SU-DHL-6 (cell line): ENCODE results near the gene PXDN.

Experiments used
- H2AFZ ChIP-seq: fragments of 200-600 bp; sonication (generic); 2 replicates; pipeline ENCODE4 v1.6.1; 2014; ENCODE audit warnings: low read depth, mild to moderate bottlenecking, moderate library complexity, mixed read lengths, antibody characterized with exemption, low read length; ENCODE audit not compliant: severe bottlenecking
- H3F3A ChIP-seq: fragments of 200-600 bp; shearing (Covaris generic); 2 replicates; pipeline ENCODE4 v1.6.0; 2016; ENCODE audit warnings: antibody characterized with exemption, mild to moderate bottlenecking; ENCODE audit not compliant: insufficient read depth
- H3K27ac ChIP-seq: fragments of 200-600 bp; sonication (generic); 2 replicates; pipeline ENCODE4 v1.5.1; 2016; ENCODE audit warnings: low read depth, mild to moderate bottlenecking, low read length, moderate library complexity, mixed read lengths
- H3K27me3 ChIP-seq: fragments of 200-600 bp; sonication (generic), shearing (Covaris generic); 2 replicates; pipeline ENCODE4 v1.6.0; 2014; ENCODE audit warnings: mild to moderate bottlenecking, low read length
- H3K36me3 ChIP-seq: fragments of 200-600 bp; sonication (generic); 2 replicates; pipeline ENCODE4 v1.6.1; 2014; ENCODE audit warnings: mild to moderate bottlenecking, low read length, mixed read lengths
- H3K4me2 ChIP-seq: fragments of 300-600, 200-600 bp; shearing (Covaris generic), sonication (generic); 2 replicates; pipeline ENCODE4 v1.6.0; 2014; ENCODE audit warnings: low read length, low read depth, mild to moderate bottlenecking; ENCODE audit not compliant: poor library complexity, severe bottlenecking
- H3K4me3 ChIP-seq: fragments of 200-600 bp; sonication (generic); 2 replicates; pipeline ENCODE4 v1.5.1; 2014; ENCODE audit warnings: antibody characterized with exemption, low read length, mild to moderate bottlenecking, mixed read lengths; ENCODE audit not compliant: insufficient read depth, poor library complexity, severe bottlenecking
- H3K79me2 ChIP-seq: fragments of 200-600 bp; sonication (generic); 2 replicates; pipeline ENCODE4 v1.6.1; 2014; ENCODE audit warnings: mild to moderate bottlenecking, low read length, moderate library complexity; ENCODE audit not compliant: insufficient read depth
- H3K9ac ChIP-seq: fragments of 200-600 bp; sonication (generic); 2 replicates; pipeline ENCODE4 v1.7.0; 2014; ENCODE audit warnings: mild to moderate bottlenecking, low read length
- H3K9me2 ChIP-seq: fragments of 200-600 bp; sonication (generic); replicated peaks from 2 replicates; pipeline ENCODE4 v1.6.1; 2014; ENCODE audit warnings: low read length; ENCODE audit not compliant: insufficient read depth
- H3K9me3 ChIP-seq: fragments of 200-600 bp; sonication (generic); 2 replicates; pipeline ENCODE4 v1.6.1; 2014; ENCODE audit warnings: low read length, mixed read lengths; ENCODE audit not compliant: insufficient read depth
- H4K20me1 ChIP-seq: fragments of 200-600 bp; sonication (generic); 2 replicates; pipeline ENCODE4 v1.6.1; 2014; ENCODE audit warnings: low read depth, mild to moderate bottlenecking, antibody characterized with exemption, low read length, moderate library complexity, mixed read lengths
- EZH2phosphoT487 ChIP-seq: fragments of 200-600 bp; sonication (generic), shearing (Covaris generic); conservative IDR thresholded peaks from 2 replicates; pipeline ENCODE4 v1.6.1; 2018; ENCODE audit warnings: mild to moderate bottlenecking, antibody characterized with exemption, low read length, moderate library complexity, mixed read lengths
- TF ChIP-seq, protein P1 (sequence below): fragments of 200-600 bp; sonication (generic); IDR thresholded peaks from one replicate; pipeline ENCODE4 v1.5.1; 2017; ENCODE audit warnings: antibody characterized with exemption, mild to moderate bottlenecking, low read length, moderate library complexity; ENCODE audit not compliant: insufficient read depth, poor library complexity, severe bottlenecking

The PXDN gene

DNA sequence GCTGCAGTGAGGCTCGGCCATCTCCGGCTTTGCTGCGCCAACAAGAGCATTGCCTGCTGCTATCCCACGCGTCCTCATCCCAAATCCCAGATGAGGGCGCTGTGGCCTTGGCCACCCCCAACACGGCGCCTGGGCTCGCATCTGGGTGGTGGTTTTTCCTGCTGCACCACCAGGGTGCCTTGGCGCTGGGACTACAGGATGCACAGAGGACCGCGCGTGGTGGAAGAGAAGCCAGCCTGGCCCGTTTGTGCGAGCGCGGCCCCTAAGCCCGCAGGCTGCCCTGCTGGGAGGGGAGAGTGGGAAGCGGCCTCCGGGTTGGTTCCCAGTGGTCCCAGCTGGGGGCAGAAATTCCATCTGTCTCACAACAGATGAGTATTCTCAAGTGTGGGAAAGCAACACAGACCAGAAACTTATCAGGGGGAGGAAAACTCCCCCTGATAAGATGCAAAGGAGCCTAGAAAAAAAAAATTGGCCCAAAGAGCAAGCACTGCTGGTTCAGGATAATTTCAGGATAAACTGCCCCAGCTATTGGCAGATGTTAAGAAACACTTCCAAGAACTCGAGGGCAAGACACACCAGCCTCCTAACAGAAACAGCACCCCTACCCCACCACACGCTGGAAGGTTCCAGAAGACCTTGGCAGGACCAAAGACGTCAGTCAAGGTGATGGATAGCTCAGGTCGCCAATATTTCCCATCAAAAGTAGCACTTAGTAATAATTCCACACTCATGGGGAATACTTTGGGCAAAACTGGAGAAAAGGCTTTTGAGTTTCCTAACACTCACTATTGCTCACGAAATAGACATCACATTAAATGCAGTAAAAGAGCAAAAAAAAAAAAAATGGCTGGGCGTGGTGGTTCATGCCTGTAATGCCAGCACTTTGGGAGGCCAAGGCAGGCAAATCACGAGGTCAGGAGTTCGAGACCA lies 152.1 kb downstream of the PXDN start:
- H3K4me2 ChIP-seq = no peak overlapping the region
- no peak overlapping the region for H3K27ac ChIP-seq
- no peaks in the 10 kb centered on the region for H3F3A ChIP-seq
- H3K79me2 ChIP-seq = no peaks in the 10 kb centered on the region
- no peak overlapping the region for H3K9ac ChIP-seq
- H3K4me3 ChIP-seq = no peak overlapping the region
- H4K20me1 ChIP-seq = no peaks in the 10 kb centered on the region
- H2AFZ ChIP-seq = no peak overlapping the region
- no peaks in the 10 kb centered on the region for H3K9me2 ChIP-seq
- TF ChIP-seq, protein P1, sequence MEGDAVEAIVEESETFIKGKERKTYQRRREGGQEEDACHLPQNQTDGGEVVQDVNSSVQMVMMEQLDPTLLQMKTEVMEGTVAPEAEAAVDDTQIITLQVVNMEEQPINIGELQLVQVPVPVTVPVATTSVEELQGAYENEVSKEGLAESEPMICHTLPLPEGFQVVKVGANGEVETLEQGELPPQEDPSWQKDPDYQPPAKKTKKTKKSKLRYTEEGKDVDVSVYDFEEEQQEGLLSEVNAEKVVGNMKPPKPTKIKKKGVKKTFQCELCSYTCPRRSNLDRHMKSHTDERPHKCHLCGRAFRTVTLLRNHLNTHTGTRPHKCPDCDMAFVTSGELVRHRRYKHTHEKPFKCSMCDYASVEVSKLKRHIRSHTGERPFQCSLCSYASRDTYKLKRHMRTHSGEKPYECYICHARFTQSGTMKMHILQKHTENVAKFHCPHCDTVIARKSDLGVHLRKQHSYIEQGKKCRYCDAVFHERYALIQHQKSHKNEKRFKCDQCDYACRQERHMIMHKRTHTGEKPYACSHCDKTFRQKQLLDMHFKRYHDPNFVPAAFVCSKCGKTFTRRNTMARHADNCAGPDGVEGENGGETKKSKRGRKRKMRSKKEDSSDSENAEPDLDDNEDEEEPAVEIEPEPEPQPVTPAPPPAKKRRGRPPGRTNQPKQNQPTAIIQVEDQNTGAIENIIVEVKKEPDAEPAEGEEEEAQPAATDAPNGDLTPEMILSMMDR = no peak
- TF ChIP-seq EZH2phosphoT487 = no peak
- H3K36me3 ChIP-seq = no peaks in the 10 kb centered on the region
- no peaks in the 10 kb centered on the region for H3K27me3 ChIP-seq
- peaks cover 4% of the 10 kb centered on the region; the same call in 1 of the 2 replicates for H3K9me3 ChIP-seq

DNA sequence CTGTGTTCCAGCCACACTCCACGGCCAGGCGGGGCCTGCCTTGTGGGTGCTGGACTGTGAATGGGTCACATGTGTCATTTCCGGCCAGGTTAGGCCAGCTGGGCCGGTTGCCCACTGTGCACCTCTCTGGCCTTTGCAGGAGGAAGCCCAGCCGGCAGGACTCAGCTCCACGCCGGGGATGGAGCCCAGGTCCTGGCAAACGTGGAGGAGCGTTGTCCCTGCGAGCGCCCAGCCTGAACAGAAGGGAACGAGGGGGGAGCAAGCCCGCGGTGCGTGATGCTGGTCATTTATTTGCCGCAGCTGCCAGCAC lies 152.9 kb downstream of the PXDN start:
- no peaks in the 10 kb centered on the region for H4K20me1 ChIP-seq
- H2AFZ ChIP-seq = no peak overlapping the region
- no peaks in the 10 kb centered on the region for H3K9me2 ChIP-seq
- TF ChIP-seq EZH2phosphoT487 = no peak
- TF ChIP-seq, protein P1 = no peak
- H3K9me3 ChIP-seq = peaks cover 1% of the 10 kb centered on the region; the same call in 1 of the 2 replicates
- H3K27me3 ChIP-seq = no peaks in the 10 kb centered on the region
- no peaks in the 10 kb centered on the region for H3F3A ChIP-seq
- H3K36me3 ChIP-seq = no peaks in the 10 kb centered on the region
- H3K9ac ChIP-seq = no peak overlapping the region
- no peak overlapping the region for H3K4me3 ChIP-seq
- no peak overlapping the region for H3K4me2 ChIP-seq
- H3K79me2 ChIP-seq = no peaks in the 10 kb centered on the region
- H3K27ac ChIP-seq = no peak overlapping the region

DNA sequence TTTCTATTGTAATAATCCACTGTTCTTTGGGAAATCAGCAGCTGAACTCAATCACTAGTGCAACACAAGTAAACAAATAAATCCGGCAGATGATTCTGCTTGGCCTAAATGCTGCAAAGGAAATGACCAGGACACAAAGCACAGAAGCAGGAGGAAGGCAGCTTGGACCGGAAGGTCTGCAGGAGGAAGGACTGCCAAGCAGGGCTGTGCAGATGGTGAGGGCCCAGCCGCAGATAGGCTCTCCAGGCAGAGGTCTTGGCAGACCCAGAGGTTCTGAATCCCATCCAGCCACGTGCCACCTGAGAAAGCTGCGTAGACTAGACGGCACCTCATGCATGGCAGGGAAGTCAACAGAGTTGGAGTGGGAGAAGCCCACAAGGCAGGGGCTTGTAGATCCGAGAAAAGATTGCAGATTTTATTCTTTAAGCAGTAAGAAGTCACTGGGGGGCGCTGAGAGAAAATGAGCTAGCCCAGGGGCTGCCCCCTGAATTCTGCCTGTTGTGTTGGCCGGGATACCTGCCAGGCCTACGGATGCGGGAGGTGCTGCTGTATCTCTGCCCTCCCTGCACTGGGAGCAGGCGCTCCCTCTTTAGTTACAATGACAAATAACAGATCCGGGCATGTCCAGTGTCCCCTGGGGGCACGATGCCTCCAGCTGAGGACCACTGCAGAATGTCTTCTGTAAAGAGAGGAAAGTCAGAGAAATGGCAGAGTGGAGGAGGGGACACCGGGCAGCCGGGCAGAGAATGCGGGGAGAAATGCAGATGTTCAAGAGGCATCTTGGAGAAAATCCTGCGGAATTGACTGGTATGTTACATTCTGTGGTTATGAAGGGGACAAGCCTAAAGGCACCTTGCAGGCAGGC lies 153.5 kb downstream of the PXDN start:
- no peaks in the 10 kb centered on the region for H3K36me3 ChIP-seq
- no peaks in the 10 kb centered on the region for H3K9me3 ChIP-seq
- H3K9me2 ChIP-seq = no peaks in the 10 kb centered on the region
- TF ChIP-seq EZH2phosphoT487 = no peak
- TF ChIP-seq, protein P1 = no peak
- H3K27me3 ChIP-seq = no peaks in the 10 kb centered on the region
- no peak overlapping the region for H3K4me3 ChIP-seq
- no peak overlapping the region for H3K9ac ChIP-seq
- no peak overlapping the region for H2AFZ ChIP-seq
- H3K4me2 ChIP-seq = no peak overlapping the region
- no peaks in the 10 kb centered on the region for H3K79me2 ChIP-seq
- no peaks in the 10 kb centered on the region for H4K20me1 ChIP-seq
- no peak overlapping the region for H3K27ac ChIP-seq
- H3F3A ChIP-seq = no peaks in the 10 kb centered on the region
